Stomach smooth muscle (tissue), 2 donors: Measurements from ENCODE around the gene TRAPPC12.

ENCODE experiments used
- H3K27ac ChIP-seq: one replicate; pipeline ENCODE4 v1.7.0; 2013; ENCODE audit warnings: mild to moderate bottlenecking, low read length, inconsistent platforms
- H3K27me3 ChIP-seq, 2 donors: one replicate each; pipeline ENCODE4 v1.7.0; 2013; ENCODE audit warnings: low read length in 2 of 2; ENCODE audit not compliant: insufficient read depth in 2 of 2, control insufficient read depth in 1 of 2
- H3K36me3 ChIP-seq, 2 donors: one replicate each; pipeline ENCODE4 v1.7.0; 2013; ENCODE audit warnings: low read length in 2 of 2; ENCODE audit not compliant: control insufficient read depth in 2 of 2, insufficient read depth in 2 of 2
- H3K4me1 ChIP-seq: one replicate; pipeline ENCODE4 v1.7.0; 2013; ENCODE audit warnings: low read length; ENCODE audit not compliant: control insufficient read depth, insufficient read depth
- H3K4me3 ChIP-seq, 2 donors: one replicate each; pipeline ENCODE4 v1.7.0; 2013; ENCODE audit warnings: low read length in 2 of 2
- H3K9ac ChIP-seq, 2 donors: one replicate each; pipeline ENCODE4 v1.7.0; 2013; ENCODE audit warnings: low read length in 2 of 2, mild to moderate bottlenecking in 1 of 2
- H3K9me3 ChIP-seq, 2 donors: one replicate each; pipeline ENCODE4 v1.7.0; 2013; ENCODE audit warnings: low read length in 2 of 2; ENCODE audit not compliant: control insufficient read depth in 2 of 2
- donor health status: healthy.
- donor health status: Pancreatic carcinoma.

TRAPPC12 gene

GRCh38 chr2:3406501-3406900 lies 27.0 kb downstream of the TRAPPC12 start:
- no peaks in the 10 kb centered on the region for H3K27me3 ChIP-seq
- no peak overlapping the region for H3K27ac ChIP-seq
- H3K36me3 ChIP-seq = peaks cover 7 to 8% of the 10 kb centered on the region in 2 donors
- H3K4me1 ChIP-seq = peaks cover 3% of the 10 kb centered on the region
- H3K9ac ChIP-seq = no peak overlapping the region
- no peaks in the 10 kb centered on the region for H3K9me3 ChIP-seq
- no peak overlapping the region for H3K4me3 ChIP-seq

- no peaks in the 10 kb centered on the region for H3K27me3 ChIP-seq
- H3K4me1 ChIP-seq = peaks cover 3% of the 10 kb centered on the region
- H3K4me3 ChIP-seq = no peak overlapping the region
- no peak overlapping the region for H3K9ac ChIP-seq
- peaks cover 2 to 3% of the 10 kb centered on the region in 2 donors for H3K36me3 ChIP-seq
- H3K9me3 ChIP-seq = no peaks in the 10 kb centered on the region
- no peak overlapping the region for H3K27ac ChIP-seq
These were observed 29.3 kb downstream of the TRAPPC12 start for GRCh38 chr2:3408781-3409180.

- H3K9me3 ChIP-seq = no peaks in the 10 kb centered on the region
- H3K4me3 ChIP-seq = no peak overlapping the region
- H3K9ac ChIP-seq = no peak overlapping the region
- H3K27ac ChIP-seq = no peak overlapping the region
- H3K36me3 ChIP-seq = peaks cover 5 to 9% of the 10 kb centered on the region in 2 donors
- H3K4me1 ChIP-seq = peaks cover 3% of the 10 kb centered on the region
- H3K27me3 ChIP-seq = no peaks in the 10 kb centered on the region
These were observed 30.2 kb downstream of the TRAPPC12 start for GRCh38 chr2:3409627-3410170.

GRCh38 chr2:3411103-3411502 lies 31.6 kb downstream of the TRAPPC12 start:
- H3K4me1 ChIP-seq = peaks cover 2% of the 10 kb centered on the region
- H3K36me3 ChIP-seq = peaks cover 9 to 11% of the 10 kb centered on the region in 2 donors
- no peak overlapping the region for H3K4me3 ChIP-seq

GRCh38 chr2:3413697-3414096 lies 34.2 kb downstream of the TRAPPC12 start:
- Histone ChIP-seq H3K27me3 (no peaks in the 10 kb centered on the region), H3K4me1 (no peaks in the 10 kb centered on the region), H3K27ac (no peak overlapping the region), H3K9me3 (no peaks in the 10 kb centered on the region), H3K9ac (no peak overlapping the region), H3K36me3 (peaks cover 13 to 17% of the 10 kb centered on the region in 2 donors), H3K4me3 (no peak overlapping the region)

More at GRCh38 chr2:3411103-3411502, 31.6 kb downstream of the TRAPPC12 start:
- no peaks in the 10 kb centered on the region for H3K27me3 ChIP-seq
- H3K9ac ChIP-seq = no peak overlapping the region
- H3K27ac ChIP-seq = no peak overlapping the region
- no peaks in the 10 kb centered on the region for H3K9me3 ChIP-seq

- H3K4me3 ChIP-seq = no peak overlapping the region
- H3K27ac ChIP-seq = no peak overlapping the region
- no peaks in the 10 kb centered on the region for H3K9me3 ChIP-seq
- no peak overlapping the region for H3K9ac ChIP-seq
- no peaks in the 10 kb centered on the region for H3K4me1 ChIP-seq
- H3K36me3 ChIP-seq = peaks cover 13 to 20% of the 10 kb centered on the region in 2 donors
- H3K27me3 ChIP-seq = no peaks in the 10 kb centered on the region
These were observed 34.8 kb downstream of the TRAPPC12 start for GRCh38 chr2:3414133-3414860.

- Histone ChIP-seq H3K9ac (no peak overlapping the region), H3K4me1 (no peaks in the 10 kb centered on the region), H3K4me3 (no peak overlapping the region), H3K27ac (no peak overlapping the region), H3K27me3 (no peaks in the 10 kb centered on the region), H3K9me3 (no peaks in the 10 kb centered on the region), H3K36me3 (peaks cover 39 to 42% of the 10 kb centered on the region in 2 donors)
These were observed 39.4 kb downstream of the TRAPPC12 start for GRCh38 chr2:3418766-3419404.

- H3K9ac ChIP-seq = no peak overlapping the region
- no peaks in the 10 kb centered on the region for H3K9me3 ChIP-seq
- H3K27me3 ChIP-seq = no peaks in the 10 kb centered on the region
- H3K4me3 ChIP-seq = no peak overlapping the region
- peaks cover 40% of the 10 kb centered on the region in 2 donors for H3K36me3 ChIP-seq
- H3K27ac ChIP-seq = no peak overlapping the region
- H3K4me1 ChIP-seq = no peaks in the 10 kb centered on the region
These were observed 40.7 kb downstream of the TRAPPC12 start for GRCh38 chr2:3420076-3420768.

- peaks cover 44 to 45% of the 10 kb centered on the region in 2 donors for H3K36me3 ChIP-seq
These were observed 41.4 kb downstream of the TRAPPC12 start for GRCh38 chr2:3420769-3421397.

GRCh38 chr2:3421580-3421979 lies 42.1 kb downstream of the TRAPPC12 start:
- H3K9me3 ChIP-seq = no peaks in the 10 kb centered on the region
- peaks cover 44 to 51% of the 10 kb centered on the region in 2 donors for H3K36me3 ChIP-seq
- H3K9ac ChIP-seq = no peak overlapping the region
- no peak overlapping the region for H3K27ac ChIP-seq
- H3K4me3 ChIP-seq = no peak overlapping the region
- H3K27me3 ChIP-seq = no peaks in the 10 kb centered on the region
- H3K4me1 ChIP-seq = no peaks in the 10 kb centered on the region

More at GRCh38 chr2:3420769-3421397, 41.4 kb downstream of the TRAPPC12 start:
- Histone ChIP-seq H3K9me3 (no peaks in the 10 kb centered on the region), H3K4me1 (no peaks in the 10 kb centered on the region), H3K27me3 (no peaks in the 10 kb centered on the region), H3K4me3 (no peak overlapping the region), H3K9ac (no peak overlapping the region), H3K27ac (no peak overlapping the region)
